GM20000 (cell line): ENCODE measurements around the gene HOMER2.

ENCODE experiments used
- DNase-seq: peaks from one replicate; pipeline ENCODE4 v3.0.0; 2012; ENCODE audit warnings: low spot score
- TF ChIP-seq, protein P1 (sequence below): IDR thresholded peaks from 2 replicates; pipeline ENCODE4 v1.5.1; 2012; ENCODE audit warnings: mild to moderate bottlenecking, control low read depth; ENCODE audit errors: extremely low read depth, missing control alignments

HOMER2 gene

GRCh38 chr15:82849556-82850512, 102.7 kb downstream of the HOMER2 start:
- TF ChIP-seq, protein P1, sequence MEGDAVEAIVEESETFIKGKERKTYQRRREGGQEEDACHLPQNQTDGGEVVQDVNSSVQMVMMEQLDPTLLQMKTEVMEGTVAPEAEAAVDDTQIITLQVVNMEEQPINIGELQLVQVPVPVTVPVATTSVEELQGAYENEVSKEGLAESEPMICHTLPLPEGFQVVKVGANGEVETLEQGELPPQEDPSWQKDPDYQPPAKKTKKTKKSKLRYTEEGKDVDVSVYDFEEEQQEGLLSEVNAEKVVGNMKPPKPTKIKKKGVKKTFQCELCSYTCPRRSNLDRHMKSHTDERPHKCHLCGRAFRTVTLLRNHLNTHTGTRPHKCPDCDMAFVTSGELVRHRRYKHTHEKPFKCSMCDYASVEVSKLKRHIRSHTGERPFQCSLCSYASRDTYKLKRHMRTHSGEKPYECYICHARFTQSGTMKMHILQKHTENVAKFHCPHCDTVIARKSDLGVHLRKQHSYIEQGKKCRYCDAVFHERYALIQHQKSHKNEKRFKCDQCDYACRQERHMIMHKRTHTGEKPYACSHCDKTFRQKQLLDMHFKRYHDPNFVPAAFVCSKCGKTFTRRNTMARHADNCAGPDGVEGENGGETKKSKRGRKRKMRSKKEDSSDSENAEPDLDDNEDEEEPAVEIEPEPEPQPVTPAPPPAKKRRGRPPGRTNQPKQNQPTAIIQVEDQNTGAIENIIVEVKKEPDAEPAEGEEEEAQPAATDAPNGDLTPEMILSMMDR, result peak; percentile 58
- peak; percentile 81 for DNase-seq

- DNase-seq, result no peak
- TF ChIP-seq, protein P1, result no peak
Observed at GRCh38 chr15:82848241-82848993, 104.1 kb downstream of the HOMER2 start.

GRCh38 chr15:82847703-82848102, 104.8 kb downstream of the HOMER2 start:
- no peak for DNase-seq
- TF ChIP-seq, protein P1, result no peak

- no peak for DNase-seq
- TF ChIP-seq, protein P1, result no peak
Observed at GRCh38 chr15:82846621-82847020, 105.9 kb downstream of the HOMER2 start.

GRCh38 chr15:82845686-82846085, 106.8 kb downstream of the HOMER2 start:
- TF ChIP-seq, protein P1, result no peak

DNA sequence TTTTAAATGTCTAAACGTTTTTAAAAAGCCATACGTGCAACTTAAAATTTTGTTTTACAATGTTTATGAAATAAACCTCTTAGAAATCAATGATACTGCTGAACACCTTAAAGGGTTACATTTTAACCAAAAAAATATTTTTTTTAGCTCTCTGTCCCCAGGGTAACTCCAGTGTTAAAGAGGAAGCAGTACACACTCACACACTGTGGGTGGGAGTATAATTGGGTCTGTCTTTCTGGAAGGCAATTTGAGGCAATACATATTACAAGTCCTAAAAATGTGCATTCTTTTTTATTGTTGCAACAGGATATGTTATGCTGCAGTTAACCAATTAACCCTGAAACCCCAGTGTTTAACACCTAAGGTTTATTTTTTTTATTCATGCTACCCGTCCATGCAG, 109.0 kb downstream of the HOMER2 start:
- TF ChIP-seq, protein P1, result no peak
- DNase-seq, result no peak

More at GRCh38 chr15:82845686-82846085, 106.8 kb downstream of the HOMER2 start:
- DNase-seq, result no peak

GRCh38 chr15:82840166-82840565, 112.4 kb downstream of the HOMER2 start:
- TF ChIP-seq, protein P1, result no peak
- no peak for DNase-seq
